SH-SY5Y (cell line): ENCODE data around the gene TXNDC9.

Source experiments
- GATA2 ChIP-seq: IDR thresholded peaks from 2 replicates; pipeline ENCODE4 v1.6.1; 2011; ENCODE audit warnings: mild to moderate bottlenecking, low read depth, low read length
- GATA3 ChIP-seq: IDR thresholded peaks from 2 replicates; pipeline ENCODE4 v1.6.1; 2011; ENCODE audit warnings: low read depth, mild to moderate bottlenecking, low read length, moderate library complexity

GRCh38 chr2:99380376-99381010, 44.4 kb upstream of the TXNDC9 start:
- TF ChIP-seq GATA2 (no peak), GATA3 (no peak)
